ENCODE data around the gene MOB1B.
"Not testable (repeated sequence)": the region's sequence is repeated elsewhere in the genome, so short reads cannot be mapped to it uniquely, and the experiment has no call there.

MOB1B gene

GRCh38 chr4:70954032-70954431 is 51.9 kb downstream of the MOB1B start:
- DNase-seq = no peak

- DNase-seq = no peak
Observed at GRCh38 chr4:70956549-70957210, 54.5 kb downstream of the MOB1B start.

- DNase-seq = no peak
Observed at GRCh38 chr4:70958681-70959080, 56.5 kb downstream of the MOB1B start.

- DNase-seq = no peak
Observed at GRCh38 chr4:70969076-70969475, 66.9 kb downstream of the MOB1B start.

DNA sequence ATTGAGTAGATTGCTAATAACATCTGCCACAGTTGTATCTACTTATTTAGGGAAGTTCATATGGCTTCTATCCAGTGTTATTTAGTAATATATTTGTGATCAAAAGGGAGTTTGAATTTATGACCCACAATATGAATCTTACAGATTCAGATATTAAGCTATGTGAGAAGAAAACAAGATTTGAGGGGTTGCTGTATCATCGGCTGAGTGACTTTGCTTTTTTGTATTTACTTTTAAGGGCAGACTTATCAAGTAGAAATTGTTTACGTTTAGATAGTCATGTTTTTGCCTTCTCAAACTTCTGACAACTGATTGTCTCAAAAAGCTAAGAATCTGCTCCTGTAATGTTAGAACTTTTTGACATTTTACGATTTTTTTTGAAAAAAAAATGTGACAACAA is 74.1 kb downstream of the MOB1B start:
- DNase-seq = no peak

DNA sequence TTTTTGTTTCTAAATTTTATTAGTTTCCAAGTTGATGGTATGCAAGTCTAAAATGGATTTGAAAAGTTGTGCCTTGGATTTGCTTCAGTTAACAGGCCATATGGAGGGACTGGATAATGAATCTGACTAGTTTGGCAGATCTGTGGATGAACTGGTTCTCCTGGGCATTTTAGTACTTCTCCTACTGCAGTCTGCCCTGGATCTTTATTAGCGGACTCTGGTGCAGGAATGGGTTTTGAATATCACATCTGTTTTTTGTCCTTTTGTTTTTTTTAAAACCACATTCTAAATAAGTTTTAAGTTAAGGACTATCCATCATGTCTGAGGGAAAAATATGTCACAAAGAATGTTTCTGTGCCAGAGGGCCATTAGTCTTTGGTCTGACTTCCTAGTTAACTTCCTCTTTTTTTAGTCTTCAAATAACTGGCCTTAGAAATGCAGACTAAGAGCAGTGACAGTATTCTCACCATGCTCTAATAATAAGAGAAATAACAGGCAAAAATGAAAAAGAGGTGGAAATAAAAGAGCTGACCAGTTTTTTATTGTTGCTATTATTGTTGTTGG is 77.4 kb downstream of the MOB1B start:
- no peak for DNase-seq

GRCh38 chr4:70980196-70980595 is 78.0 kb downstream of the MOB1B start:
- no peak for DNase-seq

GRCh38 chr4:70984106-70984505 is 81.9 kb downstream of the MOB1B start:
- no peak for DNase-seq

DNA sequence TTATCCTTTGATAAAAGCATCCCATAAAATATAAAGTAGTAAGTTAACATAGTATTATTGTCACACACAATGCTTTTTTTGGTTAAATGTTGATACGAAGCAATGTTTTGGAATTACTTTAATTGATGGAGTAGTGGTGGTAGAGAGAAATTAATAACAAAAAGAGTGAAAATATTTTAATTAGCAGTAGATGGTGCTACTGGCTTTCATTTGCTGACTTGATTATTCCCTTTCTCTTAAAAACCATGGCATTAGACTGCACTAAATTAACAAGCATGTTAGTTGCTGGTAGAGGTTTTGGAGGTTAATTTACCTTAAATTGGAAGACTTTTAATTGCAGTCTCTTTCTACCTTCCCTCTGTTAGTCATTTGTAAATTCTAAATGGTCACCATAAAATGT is 82.4 kb downstream of the MOB1B start:
- no peak for DNase-seq

DNA sequence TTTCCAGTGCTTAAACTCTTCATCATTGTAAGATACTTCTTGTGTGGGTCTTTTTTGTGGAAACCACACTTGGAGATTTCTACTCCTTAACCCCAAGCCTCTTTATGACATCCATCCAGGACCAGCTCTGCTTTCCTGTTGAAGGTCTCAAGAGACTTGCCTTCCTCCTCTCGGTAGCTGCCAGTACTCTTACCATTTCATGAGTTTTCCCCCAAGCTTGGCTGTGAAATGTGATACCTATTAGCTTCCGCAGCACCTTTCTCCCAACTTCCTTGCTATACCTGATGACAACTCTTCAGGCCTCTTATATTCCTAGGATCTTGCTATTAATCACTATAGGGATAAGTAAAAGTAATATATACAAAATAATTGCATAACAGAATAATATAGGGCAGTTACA is 89.4 kb downstream of the MOB1B start:
- no peak for DNase-seq

- DNase-seq = peak in 14 of 56 donors; percentile 3 to 39 (median 8)
Observed at GRCh38 chr4:70992391-70992881, 90.3 kb downstream of the MOB1B start.

DNA sequence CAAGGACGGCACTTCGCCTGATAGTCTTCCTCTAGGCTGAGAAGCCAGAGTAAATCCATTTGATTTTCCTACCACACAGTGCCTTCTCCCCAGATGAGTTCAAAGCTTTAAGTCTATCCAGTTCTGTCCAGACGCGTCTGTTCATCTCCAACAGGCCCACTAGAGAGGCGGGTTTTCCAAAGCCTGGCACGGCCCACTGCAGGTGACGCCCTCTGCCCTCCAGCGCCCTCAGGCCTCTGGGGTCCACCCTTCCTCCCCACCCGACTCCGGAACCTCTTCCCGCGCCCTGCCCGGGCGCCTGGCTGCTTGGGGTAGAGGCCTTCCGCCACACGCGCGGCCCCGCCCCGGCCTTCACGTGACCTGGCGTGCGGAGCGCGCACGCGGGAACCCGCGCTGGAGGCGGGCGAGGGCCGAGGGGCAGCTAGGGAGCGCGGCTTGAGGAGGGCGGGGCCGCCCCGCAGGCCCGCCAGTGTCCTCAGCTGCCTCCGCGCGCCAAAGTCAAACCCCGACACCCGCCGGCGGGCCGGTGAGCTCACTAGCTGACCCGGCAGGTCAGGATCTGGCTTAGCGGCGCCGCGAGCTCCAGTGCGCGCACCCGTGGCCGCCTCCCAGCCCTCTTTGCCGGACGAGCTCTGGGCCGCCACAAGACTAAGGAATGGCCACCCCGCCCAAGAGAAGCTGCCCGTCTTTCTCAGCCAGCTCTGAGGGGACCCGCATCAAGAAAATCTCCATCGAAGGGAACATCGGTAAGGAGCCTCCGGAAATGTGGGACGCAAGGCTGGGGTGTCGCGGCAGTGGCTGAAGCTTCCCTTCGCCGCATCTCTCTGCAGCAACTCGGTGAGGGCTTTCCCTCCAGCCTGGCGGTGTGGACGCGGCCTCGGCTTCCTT is 91.3 kb downstream of the MOB1B start, which contains the start of gene DCK:
Gene DCK, plus strand, starts transcription at position 469 of the 888 bp plus-strand sequence. Its CDS starts 187 bp downstream, at position 656.
- peak; percentile 18 to 94 (median 82) for DNase-seq

DNA sequence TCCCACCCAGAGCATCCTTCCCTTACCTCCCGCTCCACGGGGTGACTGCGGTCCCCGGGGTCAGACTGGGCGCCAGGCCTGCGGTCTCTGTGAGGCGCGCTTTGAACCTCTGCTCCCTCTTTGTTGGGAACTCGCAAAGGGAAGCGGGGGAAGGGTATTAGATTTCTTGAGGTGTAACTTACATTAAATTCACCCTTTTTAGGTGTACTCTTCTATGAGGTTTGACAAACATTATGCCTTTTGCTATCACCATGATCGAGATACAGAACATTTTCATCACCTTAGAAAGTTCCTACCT is 91.8 kb downstream of the MOB1B start:
- peak in 2 of 56 donors; percentile 43 to 51 for DNase-seq

DNA sequence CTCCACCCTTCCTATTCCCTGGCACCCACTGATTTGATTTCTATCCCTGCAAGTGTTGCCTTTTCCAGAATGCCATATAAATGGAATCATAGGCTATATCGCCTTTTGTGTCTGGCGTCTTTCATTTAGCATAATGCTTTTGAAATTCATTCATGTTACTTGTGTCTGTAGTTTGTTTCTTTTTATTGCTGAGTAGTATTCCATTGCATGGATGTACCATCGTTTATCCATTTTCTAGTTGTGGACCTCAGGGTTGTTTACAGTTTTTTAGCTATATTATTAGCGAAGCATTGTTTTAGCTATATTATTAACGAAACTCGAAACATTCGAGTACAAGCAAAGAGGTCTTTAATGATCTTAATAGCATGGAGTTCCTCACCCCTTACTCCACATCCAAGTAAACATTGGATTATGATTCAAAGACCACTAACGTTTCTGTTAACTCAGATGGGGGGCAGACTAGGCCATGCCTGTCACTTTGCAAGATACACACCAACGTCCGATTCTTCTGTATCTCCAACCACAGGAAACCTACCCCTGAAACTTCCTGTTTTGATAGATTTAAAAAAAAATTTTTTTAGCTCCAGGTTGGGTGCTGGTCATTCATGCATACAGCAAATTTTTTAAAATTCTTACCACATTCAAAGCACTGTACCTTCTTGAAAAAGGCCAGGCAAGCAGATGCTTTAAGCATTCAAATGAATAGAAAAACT is 92.4 kb downstream of the MOB1B start:
- DNase-seq = no peak

DNA sequence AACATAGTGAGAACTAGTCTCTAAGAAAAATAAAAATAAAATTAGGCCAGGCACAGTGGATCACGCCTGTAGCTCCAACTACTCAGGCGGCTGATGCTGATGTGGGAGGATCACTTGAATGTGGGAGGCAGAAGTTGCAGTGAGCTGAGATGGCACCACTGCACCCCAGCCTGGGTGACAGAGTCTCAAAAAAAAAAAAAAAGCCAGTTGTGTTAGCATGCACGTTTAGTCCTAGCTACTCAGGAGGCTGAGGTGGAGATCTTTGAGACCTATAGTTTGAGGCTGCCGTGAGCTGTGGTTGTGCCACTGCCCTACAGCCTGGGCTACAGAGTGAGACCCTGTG is 93.8 kb downstream of the MOB1B start:
- DNase-seq = peak in 18 of 56 donors; percentile 3 to 44 (median 16)

- DNase-seq = no peak
Observed at GRCh38 chr4:70997036-70997435, 94.9 kb downstream of the MOB1B start.

GRCh38 chr4:70997546-70997945 is 95.4 kb downstream of the MOB1B start:
- no peak for DNase-seq

DNA sequence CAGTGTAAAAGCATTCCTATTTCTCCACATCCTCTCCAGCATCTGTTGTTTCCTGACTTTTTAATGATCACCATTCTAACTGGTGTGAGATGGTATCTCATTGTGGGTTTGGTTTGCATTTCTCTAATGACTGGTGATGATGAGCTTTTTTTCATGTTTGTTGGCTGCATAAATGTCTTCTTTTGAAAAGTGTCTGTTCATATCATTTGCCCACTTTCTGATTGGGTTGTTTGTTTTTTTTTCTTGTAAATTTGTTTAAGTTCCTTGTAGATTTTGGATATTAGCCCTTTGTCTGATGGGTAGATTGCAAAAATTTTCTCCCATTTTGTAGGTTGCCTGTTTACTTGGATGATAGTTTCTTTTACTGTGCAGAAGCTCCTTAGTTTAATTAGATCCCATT is 97.5 kb downstream of the MOB1B start:
- DNase-seq = not testable (repeated sequence)

- DNase-seq = not testable (repeated sequence)
Observed at GRCh38 chr4:71001363-71001762, 99.2 kb downstream of the MOB1B start.

- no peak for DNase-seq
Observed at GRCh38 chr4:71004281-71004851, 102.2 kb downstream of the MOB1B start.

DNA sequence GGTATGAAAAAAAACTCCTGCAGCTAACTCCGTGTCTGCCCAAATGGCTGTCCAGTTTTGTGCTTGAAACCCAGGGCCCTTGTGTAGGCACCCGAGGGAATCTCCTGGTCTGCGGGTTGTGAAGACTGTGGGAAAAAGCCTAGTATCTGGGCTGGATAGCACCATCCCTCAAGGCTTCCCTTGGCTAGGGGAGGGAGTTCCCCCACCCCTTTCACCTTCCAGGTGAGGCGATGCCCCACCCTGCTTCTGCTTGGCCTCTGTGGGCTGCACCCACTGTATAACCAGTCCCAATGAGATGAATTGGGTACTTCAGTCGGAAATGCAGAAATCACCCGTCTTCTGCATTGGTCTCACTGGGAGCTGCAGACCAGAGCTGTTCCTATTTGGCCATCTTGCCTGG is 102.9 kb downstream of the MOB1B start:
- DNase-seq = not testable (repeated sequence)

All from nucleus accumbens (tissue), 56 donors.